ENCODE results near the gene ASTN2. TPM values are rescaled to one million over a fixed set of nuclear protein-coding genes. Genes with fewer than 3 reads are reported as not detected.
"Not testable (repeated sequence)": the region's sequence is repeated elsewhere in the genome, so short reads cannot be mapped to it uniquely, and the experiment has no call there.

ASTN2 gene
- total and polyA plus RNA-seq, 10 donors = 0.87 to 6.1 (median 3.7) TPM

DNA sequence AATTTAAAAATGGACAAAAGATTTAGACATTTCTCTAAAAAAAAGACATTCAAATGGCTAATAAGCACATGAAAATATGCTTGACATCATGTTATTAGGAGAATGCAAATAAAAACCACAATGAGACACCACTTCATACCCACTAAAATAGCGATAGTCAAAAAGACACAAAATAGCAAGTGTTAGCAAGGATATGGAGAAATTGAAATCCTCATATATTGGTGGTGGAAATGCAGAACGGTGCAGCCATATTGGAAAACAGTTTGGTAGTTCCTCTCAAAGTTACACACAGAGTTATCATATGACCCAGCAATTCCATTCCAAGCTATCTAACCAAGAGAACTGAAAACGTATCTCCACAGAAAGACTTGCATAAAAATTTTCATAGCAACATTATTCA lies 955.3 kb downstream of the ASTN2 start:
- no peaks in the 10 kb centered on the region for H3K27me3 ChIP-seq (replicated peaks in 1 of 7)
- TF ChIP-seq CTCF (IDR thresholded peaks at IDR 0.05 in 8 of 11, conservative IDR thresholded peaks at IDR 0.05 in 3 of 11) (no peak), POLR2AphosphoS5 (IDR thresholded peaks at IDR 0.05) (no peak), POLR2A (IDR thresholded peaks at IDR 0.05) (no peak)
- peaks cover 0 to 27% (median 19%) of the 10 kb centered on the region in 8 donors for H3K9me3 ChIP-seq
- no peak for DNase-seq
- H3K4me3 ChIP-seq = no peak overlapping the region
- no peaks in the 10 kb centered on the region for H3K36me3 ChIP-seq
- intact Hi-C loops (cut with DNase I; ENCODE audit: low total_unique reads) = no loop called here
- H3K4me1 ChIP-seq = no peaks in the 10 kb centered on the region
- no peak overlapping the region for H3K27ac ChIP-seq
- WGBS, 5 donors = 83 to 90% (median 87%) methylated on average over 3 of the region's 3 CpGs

DNA sequence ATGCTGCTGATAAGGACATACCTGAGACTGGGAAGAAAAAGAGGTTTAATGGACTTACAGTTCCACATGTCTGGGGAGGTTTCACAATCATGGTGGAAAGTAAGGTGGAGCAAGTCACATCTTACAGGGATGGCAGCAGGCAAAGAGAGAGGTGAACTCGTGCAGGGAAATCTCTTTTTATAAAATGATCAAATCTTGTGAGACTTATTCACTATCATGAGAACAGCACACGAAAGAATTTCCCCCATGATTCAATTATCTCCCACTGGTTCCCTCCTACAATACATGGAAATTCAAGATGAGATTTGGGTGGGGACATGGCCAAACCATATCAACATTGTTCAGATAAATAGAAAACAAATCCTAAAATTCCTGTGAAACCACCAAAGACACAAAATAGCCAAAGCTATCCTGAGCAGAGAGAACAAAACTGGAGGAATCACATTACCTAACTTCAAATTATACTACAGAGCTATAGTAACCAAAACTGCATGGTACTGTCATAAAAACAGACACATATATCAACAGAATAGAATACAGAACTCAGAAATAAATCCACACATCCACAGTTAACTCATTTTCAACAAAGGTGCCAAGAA lies 958.3 kb downstream of the ASTN2 start:
- DNase-seq = no peak
- Histone ChIP-seq H3K36me3 (no peaks in the 10 kb centered on the region), H3K4me3 (no peak overlapping the region), H3K9me3 (peaks cover 0 to 29% (median 19%) of the 10 kb centered on the region in 8 donors), H3K27ac (no peak overlapping the region), H3K27me3 (replicated peaks in 1 of 7) (no peaks in the 10 kb centered on the region), H3K4me1 (no peaks in the 10 kb centered on the region)
- TF ChIP-seq POLR2A (IDR thresholded peaks at IDR 0.05) = no peak
- 77 to 92% (median 85%) methylated on average over 2 of the region's 2 CpGs for WGBS, 5 donors
- intact Hi-C loops (cut with DNase I; ENCODE audit: low total_unique reads) = no loop called here

DNA sequence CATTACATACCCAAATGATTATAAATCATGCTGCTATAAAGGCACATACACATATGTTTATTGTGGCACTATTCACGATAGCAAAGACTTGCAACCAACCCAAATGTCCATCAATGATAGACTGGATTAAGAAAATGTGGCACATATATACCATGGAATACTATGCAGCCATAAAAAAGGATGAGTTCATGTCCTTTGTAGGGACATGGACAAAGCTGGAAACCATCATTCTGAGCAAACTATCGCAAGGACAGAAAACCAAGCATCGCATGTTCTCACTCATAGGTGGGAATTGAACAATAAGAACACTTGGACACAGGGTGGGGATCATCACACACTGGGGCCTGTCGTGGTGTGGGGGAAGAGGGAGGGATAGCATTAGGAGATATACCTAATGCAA lies 960.3 kb downstream of the ASTN2 start:
- DNase-seq; H3K4me1 ChIP-seq; H3K27ac ChIP-seq; H3K4me3 ChIP-seq; intact Hi-C loops (cut with DNase I; ENCODE audit: low total_unique reads); H3K36me3 ChIP-seq; H3K27me3 ChIP-seq (replicated peaks in 1 of 7): not testable (repeated sequence)
- WGBS, 5 donors = 87 to 95% (median 92%) methylated on average over 4 of the region's 4 CpGs
- peaks cover 0 to 29% (median 19%) of the 10 kb centered on the region in 8 donors for H3K9me3 ChIP-seq

DNA sequence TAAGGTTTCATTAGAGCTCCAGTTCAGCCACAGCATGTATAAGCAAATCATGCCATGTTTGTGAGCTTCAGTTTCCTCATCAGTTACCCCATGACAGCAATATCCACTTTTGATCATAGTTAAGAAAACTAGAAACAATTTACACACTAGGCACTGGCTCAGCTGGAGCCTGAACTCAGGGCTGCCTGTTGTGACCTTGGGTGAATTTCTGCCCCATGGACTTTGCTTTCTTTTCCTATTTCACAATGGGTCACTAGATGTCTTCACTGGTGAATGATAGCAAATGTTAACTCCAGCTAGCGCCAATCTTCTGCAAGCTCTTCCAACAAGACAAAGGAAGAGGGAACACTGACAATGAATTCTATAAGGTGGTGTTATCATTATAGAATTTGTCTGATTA lies 961.1 kb downstream of the ASTN2 start:
- no peak for TF ChIP-seq POLR2A (IDR thresholded peaks at IDR 0.05)
- no peak for TF ChIP-seq POLR2AphosphoS5 (IDR thresholded peaks at IDR 0.05)
- TF ChIP-seq CTCF (IDR thresholded peaks at IDR 0.05 in 8 of 11, conservative IDR thresholded peaks at IDR 0.05 in 3 of 11) = no peak
- no peak for DNase-seq

GRCh38 chr9:116452634-116453033 lies 962.2 kb downstream of the ASTN2 start:
- DNase-seq = no peak
- Histone ChIP-seq H3K27ac (no peak overlapping the region), H3K4me3 (no peak overlapping the region), H3K4me1 (no peaks in the 10 kb centered on the region), H3K27me3 (replicated peaks in 1 of 7) (no peaks in the 10 kb centered on the region), H3K9me3 (peaks cover 0 to 28% (median 18%) of the 10 kb centered on the region in 8 donors), H3K36me3 (no peaks in the 10 kb centered on the region)
- TF ChIP-seq POLR2AphosphoS5 (IDR thresholded peaks at IDR 0.05) (no peak), POLR2A (IDR thresholded peaks at IDR 0.05) (no peak), CTCF (IDR thresholded peaks at IDR 0.05 in 8 of 11, conservative IDR thresholded peaks at IDR 0.05 in 3 of 11) (no peak)
- intact Hi-C loops (cut with DNase I; ENCODE audit: low total_unique reads) = no loop called here

More for the DNA sequence above, 961.1 kb downstream of the ASTN2 start:
- intact Hi-C loops (cut with DNase I; ENCODE audit: low total_unique reads) = no loop called here
- no peaks in the 10 kb centered on the region for H3K27me3 ChIP-seq (replicated peaks in 1 of 7)
- H3K4me3 ChIP-seq = no peak overlapping the region
- H3K27ac ChIP-seq = no peak overlapping the region
- WGBS, 5 donors = 91 to 97% (median 93%) methylated on average over 1 of the region's 1 CpG
- no peaks in the 10 kb centered on the region for H3K36me3 ChIP-seq
- no peaks in the 10 kb centered on the region for H3K4me1 ChIP-seq
- H3K9me3 ChIP-seq = peaks cover 0 to 29% (median 19%) of the 10 kb centered on the region in 8 donors

Data from spleen (tissue), 11 donors.